IPS DF 6.9 (cell line): ENCODE data around the gene ZNF790.

ENCODE experiments used
- DNase-seq: peaks from one replicate; pipeline ENCODE4 v3.0.0-alpha.2; 2013; ENCODE audit warnings: low read depth, low spot score
- H3K27ac ChIP-seq: one replicate; pipeline ENCODE4 v1.5.1; 2013; ENCODE audit warnings: low read length, control low read depth
- H3K27me3 ChIP-seq: 2 replicates; pipeline ENCODE4 v1.6.1; 2013; ENCODE audit warnings: mild to moderate bottlenecking, low read length; ENCODE audit not compliant: control insufficient read depth, insufficient read depth
- H3K36me3 ChIP-seq: 2 replicates; pipeline ENCODE4 v1.6.1; 2013; ENCODE audit warnings: low read length; ENCODE audit not compliant: control insufficient read depth, insufficient read depth
- H3K4me1 ChIP-seq: 2 replicates; pipeline ENCODE4 v1.6.1; 2013; ENCODE audit warnings: low read length; ENCODE audit not compliant: control insufficient read depth, insufficient read depth
- H3K4me3 ChIP-seq: 2 replicates; pipeline ENCODE4 v1.5.1; 2013; ENCODE audit warnings: mild to moderate bottlenecking, low read length
- H3K9me3 ChIP-seq: 2 replicates; pipeline ENCODE4 v1.6.1; 2013; ENCODE audit warnings: low read length, inconsistent platforms; ENCODE audit not compliant: control insufficient read depth, insufficient read depth
- WGBS: extraction: QIAGEN DNeasy Blood & Tissue Kit; methylation state at CpG from one replicate; pipeline ENCODE4 v1.1.7; 2013; ENCODE audit warnings: mixed read lengths, missing lambda C conversion rate; ENCODE audit not compliant: insufficient read length, insufficient coverage; 5-methylcytosine and 5-hydroxymethylcytosine counted together

The ZNF790 gene

DNA sequence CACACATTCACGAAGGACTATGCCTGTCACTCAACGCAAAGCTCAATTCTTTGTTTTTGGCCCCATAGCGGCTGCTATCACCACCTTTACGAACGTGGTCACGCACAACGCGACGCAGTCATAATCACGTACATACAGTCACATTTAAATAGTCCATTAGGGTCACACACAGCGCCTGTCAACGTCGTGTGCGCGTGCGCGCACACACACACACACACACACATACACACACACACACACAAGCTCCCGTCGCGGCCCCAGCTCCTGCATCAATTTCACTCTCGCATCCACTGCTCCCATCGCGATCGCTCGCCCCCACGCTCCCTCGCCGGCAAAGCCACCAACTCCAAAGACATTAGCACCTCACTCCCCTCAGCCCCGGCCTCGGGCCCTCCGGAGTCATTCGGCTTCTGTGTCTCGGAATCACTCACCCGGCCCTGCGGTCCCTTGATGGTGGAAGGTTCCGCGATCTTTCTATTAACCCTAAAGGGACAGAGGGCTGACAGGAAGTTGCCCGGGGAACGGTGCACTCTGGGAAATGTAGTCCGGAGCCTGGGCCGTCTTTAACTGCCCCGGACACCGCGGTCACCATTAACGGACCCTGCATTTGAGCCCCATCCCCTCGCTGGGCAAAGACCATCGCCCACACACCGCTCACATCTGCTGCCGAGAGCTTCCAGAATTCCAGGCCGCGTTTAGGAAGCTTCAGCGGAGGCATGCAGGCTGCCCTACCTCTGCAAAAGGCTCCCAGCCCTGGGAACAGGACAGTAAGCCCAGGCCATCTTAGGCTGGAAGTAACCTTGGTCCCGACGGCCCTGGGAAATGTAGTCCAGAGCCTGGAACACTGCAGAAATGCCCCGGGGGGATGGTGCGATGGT lies at the start of gene ZNF790:
Gene ZNF790 (minus strand): TSS at position 482 of the 878 bp plus-strand sequence. CDS start 12,768 bp downstream, outside the sequence.
- Histone ChIP-seq H3K27me3 (no peaks in the 10 kb centered on the region), H3K9me3 (no peaks in the 10 kb centered on the region), H3K4me1 (peaks cover 3% of the 10 kb centered on the region; the same call in 1 of the 2 replicates), H3K27ac (no peak within 1 kb of the TSS), H3K36me3 (no peaks in the 10 kb centered on the region; the same call in 1 of the 2 replicates), H3K4me3 (peak within 1 kb of the TSS; percentile 82)
- DNase-seq = peak; percentile 76
- WGBS = no CpG with 5 or more reads among the region's 56 CpGs

DNA sequence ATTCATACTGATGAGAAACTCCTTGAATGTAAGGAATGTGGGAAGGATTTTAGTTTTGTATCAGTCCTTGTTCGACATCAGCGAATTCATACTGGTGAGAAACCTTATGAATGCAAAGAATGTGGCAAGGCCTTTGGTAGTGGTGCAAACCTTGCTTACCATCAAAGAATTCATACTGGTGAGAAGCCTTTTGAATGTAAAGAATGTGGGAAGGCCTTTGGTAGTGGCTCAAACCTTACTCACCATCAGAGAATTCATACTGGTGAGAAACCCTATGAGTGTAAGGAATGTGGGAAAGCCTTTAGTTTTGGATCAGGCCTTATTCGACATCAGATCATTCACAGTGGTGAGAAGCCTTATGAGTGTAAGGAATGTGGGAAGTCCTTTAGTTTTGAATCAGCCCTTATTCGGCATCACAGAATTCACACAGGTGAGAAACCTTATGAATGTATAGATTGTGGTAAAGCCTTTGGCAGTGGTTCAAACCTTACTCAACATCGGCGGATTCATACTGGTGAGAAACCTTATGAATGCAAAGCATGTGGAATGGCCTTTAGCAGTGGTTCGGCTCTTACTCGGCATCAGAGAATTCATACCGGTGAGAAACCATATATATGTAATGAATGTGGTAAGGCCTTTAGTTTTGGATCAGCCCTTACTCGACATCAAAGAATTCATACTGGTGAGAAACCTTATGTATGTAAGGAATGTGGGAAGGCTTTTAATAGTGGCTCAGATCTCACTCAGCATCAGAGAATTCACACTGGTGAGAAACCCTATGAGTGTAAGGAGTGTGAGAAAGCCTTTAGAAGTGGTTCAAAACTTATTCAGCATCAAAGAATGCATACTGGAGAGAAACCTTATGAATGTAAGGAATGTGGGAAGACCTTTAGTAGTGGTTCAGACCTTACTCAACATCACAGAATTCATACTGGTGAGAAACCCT lies 39.1 kb upstream of the ZNF790 start:
- H3K36me3 ChIP-seq = peaks cover 3% of the 10 kb centered on the region; the same call in 1 of the 2 replicates
- H3K4me3 ChIP-seq = no peak overlapping the region
- no peak overlapping the region for H3K27ac ChIP-seq
- no CpG with 5 or more reads among the region's 10 CpGs for WGBS
- H3K9me3 ChIP-seq = peaks cover 6% of the 10 kb centered on the region
- DNase-seq = no peak
- no peaks in the 10 kb centered on the region for H3K4me1 ChIP-seq
- H3K27me3 ChIP-seq = no peaks in the 10 kb centered on the region

DNA sequence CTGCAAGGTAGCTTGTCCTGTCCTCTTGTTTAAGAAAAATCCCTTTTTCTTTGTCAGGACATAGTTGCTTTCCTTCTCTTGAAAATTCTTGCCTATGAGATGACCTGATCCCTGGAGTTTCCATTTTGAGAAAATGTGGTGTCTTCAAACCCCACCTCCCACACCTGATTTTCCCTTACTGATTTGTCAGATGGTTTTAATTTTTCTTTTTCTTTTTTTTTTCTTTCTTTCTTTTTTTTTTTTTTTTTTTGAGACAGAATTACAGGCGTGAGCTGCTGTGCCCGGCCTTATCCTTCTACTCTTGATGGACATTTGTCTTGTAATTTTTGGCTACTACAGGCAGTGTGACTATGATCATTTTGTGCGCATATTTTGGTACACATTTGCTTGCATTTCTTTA lies 13.7 kb upstream of the ZNF790 start:
- no peaks in the 10 kb centered on the region for H3K27me3 ChIP-seq
- no peak for DNase-seq
- H3K4me1 ChIP-seq = no peaks in the 10 kb centered on the region
- no peak overlapping the region for H3K27ac ChIP-seq
- no peaks in the 10 kb centered on the region for H3K36me3 ChIP-seq
- no CpG with 5 or more reads among the region's 3 CpGs for WGBS
- H3K4me3 ChIP-seq = no peak overlapping the region
- no peaks in the 10 kb centered on the region for H3K9me3 ChIP-seq

- H3K4me3 ChIP-seq = peak within 1 kb of the TSS; percentile 93
- H3K27ac ChIP-seq = no peak within 1 kb of the TSS
Measured at GRCh38 chr19:36850559-36851442, 12.6 kb upstream of the ZNF790 start, which contains the start of gene ZNF345. Gene ZNF345 (plus strand): TSS chr19:36850876. CDS start chr19:36876831, 25,955 bp downstream.

GRCh38 chr19:36849701-36850558 lies 11.7 kb upstream of the ZNF790 start:
- Histone ChIP-seq H3K36me3 (no peaks in the 10 kb centered on the region), H3K9me3 (no peaks in the 10 kb centered on the region), H3K4me3 (peak overlapping the region; percentile 93), H3K4me1 (no peaks in the 10 kb centered on the region), H3K27ac (no peak overlapping the region), H3K27me3 (no peaks in the 10 kb centered on the region)
- DNase-seq = no peak
- WGBS = no CpG with 5 or more reads among the region's 36 CpGs

More at GRCh38 chr19:36850559-36851442, 12.6 kb upstream of the ZNF790 start, which contains the start of gene ZNF345:
- H3K9me3 ChIP-seq = no peaks in the 10 kb centered on the region
- DNase-seq = peak; percentile 91
- H3K27me3 ChIP-seq = no peaks in the 10 kb centered on the region
- no peaks in the 10 kb centered on the region for H3K36me3 ChIP-seq
- H3K4me1 ChIP-seq = no peaks in the 10 kb centered on the region
- WGBS = no CpG with 5 or more reads among the region's 43 CpGs

- H3K4me1 ChIP-seq = no peaks in the 10 kb centered on the region
Measured at GRCh38 chr19:36847968-36848367, 9.8 kb upstream of the ZNF790 start.

DNA sequence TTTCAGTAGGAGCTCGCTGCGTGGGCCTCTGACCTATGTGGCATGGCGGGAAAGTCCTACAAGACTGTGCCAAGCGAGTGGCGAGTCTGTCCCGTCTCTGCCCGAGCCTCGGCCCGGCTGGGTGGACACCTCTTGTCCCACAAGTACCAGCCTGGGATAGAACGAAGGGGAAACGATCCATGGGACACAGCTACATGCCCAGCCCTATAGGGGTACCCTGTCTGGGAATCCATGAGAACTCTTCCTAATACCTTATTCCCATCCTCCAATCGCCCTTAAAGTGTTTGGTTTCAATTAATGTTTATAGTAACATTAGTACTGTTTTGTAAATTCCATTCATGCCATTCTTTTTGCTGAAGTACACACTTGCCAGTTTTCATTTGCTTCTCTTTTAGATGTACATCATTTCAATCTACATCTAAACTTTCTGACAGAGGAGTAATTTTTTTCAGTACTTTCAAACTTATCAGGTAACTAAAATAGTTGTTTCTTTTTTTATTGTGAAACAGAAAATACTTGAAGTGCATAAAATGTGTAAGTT lies 667 bp upstream of the ZNF790 start:
- Histone ChIP-seq H3K4me1 (peaks cover 3% of the 10 kb centered on the region; the same call in 1 of the 2 replicates), H3K36me3 (no peaks in the 10 kb centered on the region; the same call in 1 of the 2 replicates), H3K27me3 (no peaks in the 10 kb centered on the region), H3K9me3 (no peaks in the 10 kb centered on the region), H3K27ac (no peak overlapping the region), H3K4me3 (peak overlapping the region; percentile 82; the same call in 1 of the 2 replicates)
- WGBS = no CpG with 5 or more reads among the region's 12 CpGs
- DNase-seq = no peak

More at GRCh38 chr19:36847968-36848367, 9.8 kb upstream of the ZNF790 start:
- DNase-seq = no peak
- Histone ChIP-seq H3K27me3 (no peaks in the 10 kb centered on the region), H3K36me3 (no peaks in the 10 kb centered on the region; the same call in 1 of the 2 replicates), H3K9me3 (no peaks in the 10 kb centered on the region), H3K4me3 (no peak overlapping the region), H3K27ac (no peak overlapping the region)
- WGBS = no CpG with 5 or more reads among the region's 1 CpG

DNA sequence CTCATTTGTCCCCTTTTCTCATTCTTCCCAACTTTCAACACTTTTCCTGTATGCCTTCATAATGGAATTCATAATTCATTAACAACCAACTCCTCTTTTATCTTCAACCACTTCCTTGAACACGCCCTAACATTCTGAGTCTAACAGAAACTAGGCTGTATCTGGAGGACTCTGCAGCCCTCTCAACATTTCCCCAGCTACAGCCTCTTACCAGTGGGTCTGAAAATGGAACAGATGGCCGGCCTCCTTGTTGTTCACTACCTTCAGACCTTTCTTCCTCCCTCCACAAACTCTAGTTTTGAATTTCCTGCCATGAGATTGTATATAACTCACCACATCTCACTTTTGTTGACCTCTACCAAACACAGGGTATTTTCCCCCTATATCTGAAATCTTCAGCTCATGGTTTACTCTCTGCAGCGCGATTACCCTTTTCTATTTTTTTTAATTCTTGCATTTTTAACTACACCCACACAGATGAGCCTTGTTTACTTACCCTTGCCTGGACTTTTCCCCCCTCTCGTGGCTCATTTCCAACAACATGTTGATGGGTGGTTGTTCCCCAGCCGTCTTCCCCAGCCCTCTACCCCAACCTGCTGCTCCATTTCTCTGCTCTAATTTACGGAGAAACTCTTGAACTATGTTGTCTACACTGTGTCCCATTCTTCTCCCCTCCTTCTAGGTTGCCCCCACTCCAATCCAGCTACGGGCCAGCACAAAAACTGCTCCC lies 846 bp downstream of the ZNF790 start:
- no peaks in the 10 kb centered on the region for H3K27me3 ChIP-seq
- H3K36me3 ChIP-seq = no peaks in the 10 kb centered on the region
- WGBS = 100% methylated on average over 1 of the region's 8 CpGs
- DNase-seq = no peak
- H3K9me3 ChIP-seq = no peaks in the 10 kb centered on the region
- H3K4me3 ChIP-seq = peak overlapping the region; percentile 82; the same call in 1 of the 2 replicates
- H3K4me1 ChIP-seq = peaks cover 3% of the 10 kb centered on the region; the same call in 1 of the 2 replicates
- H3K27ac ChIP-seq = no peak overlapping the region
